ENCODE data around the gene PLCB1.

DNA sequence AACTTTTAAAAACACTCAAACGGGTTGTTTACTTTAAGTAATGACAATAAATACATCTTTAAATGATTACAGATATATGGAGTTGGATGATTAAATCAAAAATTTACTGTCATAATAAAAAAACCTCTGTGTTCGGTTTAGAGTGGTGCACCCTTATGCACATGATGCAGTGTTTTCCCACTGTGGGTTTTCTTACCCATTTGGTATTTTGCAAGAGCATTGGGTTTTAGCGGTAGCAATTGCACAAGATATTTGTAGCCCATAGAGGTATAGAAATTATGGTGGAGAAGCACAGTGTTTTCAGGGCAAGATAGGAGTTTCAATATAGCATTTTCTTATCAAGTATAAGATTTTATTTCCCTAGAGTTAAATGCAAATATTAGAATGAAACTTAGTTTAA lies 526.0 kb downstream of the PLCB1 start:
- TF ChIP-seq, protein P1, sequence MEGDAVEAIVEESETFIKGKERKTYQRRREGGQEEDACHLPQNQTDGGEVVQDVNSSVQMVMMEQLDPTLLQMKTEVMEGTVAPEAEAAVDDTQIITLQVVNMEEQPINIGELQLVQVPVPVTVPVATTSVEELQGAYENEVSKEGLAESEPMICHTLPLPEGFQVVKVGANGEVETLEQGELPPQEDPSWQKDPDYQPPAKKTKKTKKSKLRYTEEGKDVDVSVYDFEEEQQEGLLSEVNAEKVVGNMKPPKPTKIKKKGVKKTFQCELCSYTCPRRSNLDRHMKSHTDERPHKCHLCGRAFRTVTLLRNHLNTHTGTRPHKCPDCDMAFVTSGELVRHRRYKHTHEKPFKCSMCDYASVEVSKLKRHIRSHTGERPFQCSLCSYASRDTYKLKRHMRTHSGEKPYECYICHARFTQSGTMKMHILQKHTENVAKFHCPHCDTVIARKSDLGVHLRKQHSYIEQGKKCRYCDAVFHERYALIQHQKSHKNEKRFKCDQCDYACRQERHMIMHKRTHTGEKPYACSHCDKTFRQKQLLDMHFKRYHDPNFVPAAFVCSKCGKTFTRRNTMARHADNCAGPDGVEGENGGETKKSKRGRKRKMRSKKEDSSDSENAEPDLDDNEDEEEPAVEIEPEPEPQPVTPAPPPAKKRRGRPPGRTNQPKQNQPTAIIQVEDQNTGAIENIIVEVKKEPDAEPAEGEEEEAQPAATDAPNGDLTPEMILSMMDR (conservative IDR thresholded peaks at IDR 0.05), result no peak
- no peak for TF ChIP-seq ZFX (IDR thresholded peaks at IDR 0.05)
